G401.6 (cell line): ENCODE data around the gene GRHL1.

Experiments used
- FAIRE-seq: peaks from 2 replicates; lab custom pipeline; 2012; peaks lifted over from hg19 to GRCh38; lab: Jason Lieb, UNC

Gene GRHL1

GRCh38 chr2:9994462-9994861, 43.0 kb downstream of the GRHL1 start:
- no peak for FAIRE-seq

- no peak for FAIRE-seq
These were observed 43.6 kb downstream of the GRHL1 start for GRCh38 chr2:9995059-9995458.

DNA sequence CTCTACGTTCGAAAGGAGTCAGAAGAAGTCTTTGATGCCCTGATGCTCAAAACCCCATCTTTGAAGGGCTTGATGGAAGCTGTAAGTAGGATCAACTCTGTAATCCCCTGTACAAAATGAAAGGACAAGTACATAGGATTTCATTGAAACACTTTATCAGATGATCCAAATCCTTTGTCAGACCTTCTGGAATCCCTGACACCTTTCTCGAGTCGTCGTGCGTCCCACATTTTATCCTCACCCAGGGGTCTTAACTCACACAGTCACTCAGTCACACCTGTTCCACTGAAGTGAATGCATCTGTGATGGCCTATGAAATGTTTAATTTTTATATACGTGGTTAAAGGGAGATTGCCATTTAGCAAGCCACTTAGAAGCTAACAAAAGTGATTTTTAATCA, 44.8 kb downstream of the GRHL1 start:
- no peak for FAIRE-seq

DNA sequence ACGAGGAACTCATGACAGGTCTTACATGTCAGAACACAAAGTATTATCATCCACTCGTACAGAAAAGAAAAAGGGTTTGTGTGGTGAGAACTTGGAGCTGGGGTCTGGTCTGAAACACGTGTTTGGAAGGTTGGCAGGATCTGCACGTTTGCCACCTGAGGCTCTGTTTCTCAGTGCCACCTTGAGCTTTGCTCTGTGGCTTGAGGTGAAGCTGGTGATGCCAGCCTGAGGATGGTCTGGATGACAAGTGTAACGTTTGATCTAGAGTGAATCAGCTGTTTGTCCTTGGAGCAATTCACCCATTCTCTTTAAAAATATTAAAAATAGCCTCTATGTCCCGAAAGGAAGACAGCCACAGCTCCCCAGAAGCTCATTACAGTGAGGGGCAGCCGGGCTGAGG, 46.4 kb downstream of the GRHL1 start:
- FAIRE-seq: no peak

- no peak for FAIRE-seq
These were observed 47.6 kb downstream of the GRHL1 start for GRCh38 chr2:9998916-9999654.

GRCh38 chr2:9999693-10000092, 48.2 kb downstream of the GRHL1 start:
- no peak for FAIRE-seq

DNA sequence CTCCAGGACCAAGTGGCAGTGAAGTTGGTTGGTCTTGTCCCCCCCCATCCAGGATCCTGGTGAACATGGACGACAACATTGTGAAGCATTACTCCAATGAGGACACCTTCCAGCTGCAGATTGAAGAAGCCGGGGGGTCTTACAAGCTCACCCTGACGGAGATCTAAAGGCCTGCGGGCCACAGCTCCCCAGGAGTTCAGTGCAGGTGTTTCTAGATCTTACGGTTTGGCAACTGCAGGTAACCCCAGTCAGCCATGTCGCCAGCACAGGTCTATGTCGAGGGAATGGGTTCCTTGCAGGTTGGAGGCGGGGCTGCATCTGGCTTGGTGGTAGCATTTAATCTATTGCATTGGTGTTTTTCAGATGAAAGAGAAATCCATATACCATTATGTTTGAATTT, 49.0 kb downstream of the GRHL1 start:
- no peak for FAIRE-seq

GRCh38 chr2:10001586-10001985, 50.1 kb downstream of the GRHL1 start:
- no peak for FAIRE-seq

- no peak for FAIRE-seq
These were observed 50.6 kb downstream of the GRHL1 start for GRCh38 chr2:10002109-10002508.

DNA sequence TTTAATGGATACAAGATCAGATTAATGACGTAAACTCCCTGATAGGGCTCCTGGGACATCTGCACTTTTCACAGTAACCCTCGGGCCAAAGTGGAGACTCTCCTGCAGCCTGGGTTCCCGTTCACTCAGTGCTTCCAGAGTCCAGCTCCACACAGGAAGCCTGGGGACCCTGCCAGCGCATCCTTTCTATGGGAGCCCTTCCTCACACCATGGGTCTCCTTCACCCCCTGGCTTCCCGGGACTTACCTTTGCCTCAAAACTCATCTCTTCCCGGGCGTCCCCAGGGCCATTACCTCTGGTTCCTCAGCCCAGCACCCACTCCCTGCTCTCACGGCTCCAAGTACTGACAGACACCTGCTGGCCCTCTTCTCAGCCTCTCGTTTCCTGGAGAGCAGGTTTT, 51.2 kb downstream of the GRHL1 start:
- FAIRE-seq: no peak

GRCh38 chr2:10003206-10004125, 52.0 kb downstream of the GRHL1 start:
- no peak for FAIRE-seq

DNA sequence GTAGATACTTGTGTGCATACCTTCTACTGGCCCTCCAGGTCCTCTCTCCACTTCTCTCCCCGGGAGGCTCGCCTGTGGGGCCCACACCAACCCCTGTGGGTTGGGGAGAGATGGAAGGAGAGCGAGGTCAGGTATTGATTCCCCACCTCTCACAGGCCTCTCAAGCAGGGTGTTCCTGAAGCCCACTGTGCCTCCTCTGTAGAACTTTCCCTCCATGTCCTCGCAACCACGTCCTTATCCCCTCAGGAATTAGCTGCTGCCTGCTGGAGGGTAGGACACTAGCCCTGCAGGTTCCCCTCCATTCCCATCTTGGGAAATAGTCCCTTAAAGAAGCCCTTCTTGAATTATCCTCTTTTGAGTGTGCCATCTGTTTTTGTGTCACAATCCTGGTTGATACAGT, 52.9 kb downstream of the GRHL1 start:
- no peak for FAIRE-seq

DNA sequence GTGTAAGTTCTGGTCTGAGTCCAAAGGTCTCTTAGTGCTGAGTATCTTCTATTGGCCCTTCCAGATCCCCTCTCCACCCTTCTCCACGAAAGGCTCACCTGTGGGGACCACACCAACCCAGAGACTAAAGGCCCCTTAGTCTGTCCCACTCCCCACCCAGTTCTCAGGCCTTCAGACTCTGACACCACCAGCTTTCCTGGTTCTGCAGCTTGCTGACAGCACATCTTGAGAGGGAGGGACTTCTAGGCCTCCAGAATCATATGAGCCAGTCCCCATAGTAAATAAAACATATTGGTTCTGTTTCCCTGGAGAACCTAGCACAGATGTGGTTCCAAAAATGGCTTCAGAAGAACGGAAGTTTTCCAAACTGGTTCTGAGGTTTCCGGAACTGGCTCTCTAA, 53.3 kb downstream of the GRHL1 start:
- FAIRE-seq: no peak

DNA sequence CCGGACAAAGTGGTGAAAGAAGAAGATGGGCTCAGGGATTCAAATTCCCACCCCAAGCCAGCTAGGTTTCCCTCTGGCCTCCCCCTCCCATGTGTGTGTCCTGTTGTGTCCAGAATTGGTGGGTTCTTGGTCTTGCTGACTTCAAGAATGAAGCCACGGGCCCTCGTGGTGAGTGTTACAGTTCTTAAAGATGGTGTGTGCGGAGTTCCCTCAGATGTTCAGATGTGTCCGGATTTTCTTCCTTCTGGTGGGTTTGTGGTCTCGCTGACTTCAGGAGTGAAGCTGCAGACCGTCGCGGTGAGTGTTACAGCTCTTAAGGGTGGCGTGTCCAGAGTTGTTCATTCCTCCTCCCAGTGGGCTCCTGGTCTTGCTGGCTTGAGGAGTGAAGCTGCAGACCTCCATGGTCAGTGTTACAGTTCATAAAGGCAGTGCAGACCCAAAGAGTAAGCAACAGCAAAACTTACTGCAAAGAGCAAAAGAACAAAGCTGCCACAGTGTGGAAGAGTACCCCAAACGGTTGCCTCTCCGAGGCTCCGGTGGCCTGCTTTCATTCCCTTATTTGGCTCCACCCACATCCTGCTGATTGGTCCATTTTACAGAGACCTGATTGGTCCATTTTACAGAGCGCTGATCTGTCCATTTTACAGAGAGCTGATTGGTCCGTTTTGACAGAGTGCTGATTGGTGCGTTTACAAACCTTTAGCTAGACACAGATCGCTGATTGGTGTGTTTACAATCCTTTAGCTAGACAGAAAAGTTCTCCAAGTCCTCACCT, 54.2 kb downstream of the GRHL1 start:
- FAIRE-seq: no peak

DNA sequence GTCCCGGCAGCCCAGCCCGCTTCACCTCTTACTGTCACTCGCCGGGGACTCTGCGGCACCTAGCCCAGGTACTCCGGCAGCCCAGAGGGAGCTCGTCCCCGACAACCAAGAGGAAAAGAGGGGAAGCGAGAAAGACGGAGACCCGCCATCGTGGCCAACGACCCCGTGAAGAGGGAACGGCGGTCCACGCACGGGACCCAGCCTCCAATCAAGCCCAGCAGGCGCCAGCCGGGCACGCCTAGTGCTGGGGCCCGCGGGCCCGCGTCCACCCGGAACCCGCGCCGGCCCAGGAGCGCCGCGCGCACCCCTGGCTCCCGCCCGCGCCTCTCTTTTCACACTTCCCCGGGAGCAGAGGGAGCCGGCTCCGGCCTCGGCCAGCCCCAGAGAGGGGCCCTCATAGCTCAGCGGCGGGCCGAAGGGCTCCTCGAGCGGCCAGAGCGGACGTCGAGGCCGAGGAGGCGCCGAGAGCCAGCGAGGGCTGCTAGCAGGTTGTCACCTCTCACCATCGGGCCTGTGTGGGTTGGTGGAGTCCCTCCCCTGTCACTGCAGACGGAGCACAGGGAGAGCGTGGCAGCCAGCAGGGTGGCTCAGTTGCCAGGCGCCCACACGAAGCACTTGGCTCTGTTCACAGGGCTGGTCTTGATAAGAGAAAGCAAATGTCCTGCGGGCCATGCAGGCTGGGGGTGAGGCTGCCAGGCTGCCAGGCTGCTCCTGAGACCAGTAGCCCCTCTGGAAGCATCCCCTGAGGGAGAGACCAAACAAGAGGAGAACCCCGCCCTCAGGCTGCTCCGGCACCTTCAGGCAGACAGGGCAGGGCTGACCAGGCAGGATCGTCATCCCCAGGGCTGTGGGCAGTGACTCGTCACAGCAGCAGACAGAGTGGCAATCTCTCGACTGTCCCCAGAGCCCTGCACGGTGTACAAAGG, 55.0 kb downstream of the GRHL1 start:
- FAIRE-seq: no peak

DNA sequence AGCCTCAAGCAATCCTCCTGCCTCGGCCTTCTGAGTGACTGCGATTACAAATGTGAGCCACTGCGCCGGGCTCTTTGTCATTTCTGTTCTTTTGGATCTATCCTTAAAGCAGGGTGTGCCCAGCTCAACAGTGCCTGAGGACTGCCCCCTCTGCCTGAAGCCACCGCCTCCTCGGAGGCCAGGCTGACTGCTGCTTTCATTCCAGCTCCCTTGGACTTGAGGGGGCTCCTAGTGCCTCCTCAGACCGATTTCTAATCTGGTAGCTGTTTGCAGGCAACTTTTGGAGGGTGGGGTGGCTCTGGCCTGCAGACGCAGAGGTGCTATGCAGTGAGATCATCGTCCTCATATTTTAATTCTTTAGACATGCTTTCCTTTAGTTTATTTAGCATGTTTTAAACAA, 55.9 kb downstream of the GRHL1 start:
- no peak for FAIRE-seq

- FAIRE-seq: no peak
These were observed 56.7 kb downstream of the GRHL1 start for GRCh38 chr2:10007921-10008808.

DNA sequence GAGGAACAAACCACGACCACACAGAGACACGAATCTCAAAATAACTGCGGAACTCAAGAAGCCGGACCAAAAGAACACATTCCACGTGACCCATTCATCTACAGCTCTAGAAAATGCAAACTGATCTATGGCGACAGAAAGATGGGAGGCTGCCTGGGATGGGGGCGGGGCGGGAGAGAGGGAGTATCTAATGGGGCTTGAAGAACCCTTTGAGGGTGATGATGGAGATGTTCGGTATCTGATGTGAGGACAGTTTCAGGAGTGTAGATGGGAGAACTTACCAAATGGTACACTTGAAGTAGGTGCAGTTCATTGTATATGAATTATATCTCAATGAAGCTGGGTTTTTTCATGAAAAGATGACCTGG, 57.3 kb downstream of the GRHL1 start:
- no peak for FAIRE-seq

DNA sequence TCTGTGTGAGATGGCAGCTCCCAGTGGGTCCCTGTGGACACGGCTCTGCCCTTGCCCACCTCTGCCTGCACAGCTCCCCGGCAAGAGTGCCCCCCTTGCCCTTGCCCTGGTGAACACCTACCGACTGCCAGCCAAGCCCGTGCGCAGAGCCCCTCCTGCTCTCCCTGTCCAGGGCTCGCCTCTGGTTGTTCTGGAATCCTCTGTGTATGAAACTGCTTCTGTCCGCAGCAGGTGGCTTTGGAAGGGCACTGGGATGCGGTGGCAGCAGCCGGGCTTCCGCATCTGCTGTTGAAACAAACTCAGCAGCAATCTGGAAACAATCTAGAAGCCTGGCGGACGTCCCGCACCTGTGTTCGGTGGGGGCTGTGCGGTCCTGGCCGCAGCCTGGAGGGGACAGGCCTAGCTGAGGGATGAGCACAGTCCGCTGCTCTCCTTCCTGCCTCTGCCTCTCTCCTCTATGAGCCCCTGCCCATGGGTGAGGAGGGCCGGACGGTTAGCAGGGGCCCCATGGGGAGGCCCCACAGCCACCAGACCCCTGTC, 57.8 kb downstream of the GRHL1 start:
- FAIRE-seq: no peak
